GM23338 (cell line): ENCODE measurements around the gene ULK2.

Experiments used
- EZH2 ChIP-seq: fragments of 200-600 bp; sonication (generic); IDR thresholded peaks from one replicate; pipeline ENCODE4 v1.8.0; 2017; ENCODE audit warnings: antibody characterized with exemption, mild to moderate bottlenecking, low read depth; ENCODE audit not compliant: unreplicated experiment
- EZH2phosphoT487 ChIP-seq: fragments of 200-600 bp; sonication (generic); IDR thresholded peaks from one replicate; pipeline ENCODE4 v1.8.1; 2018; ENCODE audit warnings: antibody characterized with exemption; ENCODE audit not compliant: unreplicated experiment
- JUNB ChIP-seq: IDR thresholded peaks from one replicate; pipeline ENCODE4 v1.6.1; 2016; ENCODE audit warnings: antibody characterized with exemption; ENCODE audit not compliant: unreplicated experiment
- NANOG ChIP-seq: IDR thresholded peaks from 2 replicates; pipeline ENCODE4 v1.6.1; 2016; ENCODE audit warnings: antibody characterized with exemption, borderline replicate concordance
- POLR2AphosphoS5 ChIP-seq: IDR thresholded peaks from 2 replicates; pipeline ENCODE4 v1.6.1; 2016; ENCODE audit warnings: antibody characterized with exemption, low read depth
- REST ChIP-seq: IDR thresholded peaks from one replicate; pipeline ENCODE4 v1.6.1; 2018; ENCODE audit warnings: antibody characterized with exemption; ENCODE audit not compliant: unreplicated experiment
- STAT1 ChIP-seq: IDR thresholded peaks from one replicate; pipeline ENCODE4 v1.6.1; 2016; ENCODE audit warnings: antibody characterized with exemption; ENCODE audit not compliant: unreplicated experiment
- TF ChIP-seq, protein P1 (sequence below), 2 experiments: fragments of 200-600 bp in 1 of 2; sonication (generic) in 1 of 2; conservative IDR thresholded peaks; 2 replicates each; pipeline versions ENCODE4 v1.5.1 to v1.6.1; 2016 to 2017; ENCODE audit warnings: antibody characterized with exemption in 2 of 2, low read depth in 2 of 2, mild to moderate bottlenecking in 2 of 2, moderate library complexity in 1 of 2

- TF ChIP-seq, protein P1, sequence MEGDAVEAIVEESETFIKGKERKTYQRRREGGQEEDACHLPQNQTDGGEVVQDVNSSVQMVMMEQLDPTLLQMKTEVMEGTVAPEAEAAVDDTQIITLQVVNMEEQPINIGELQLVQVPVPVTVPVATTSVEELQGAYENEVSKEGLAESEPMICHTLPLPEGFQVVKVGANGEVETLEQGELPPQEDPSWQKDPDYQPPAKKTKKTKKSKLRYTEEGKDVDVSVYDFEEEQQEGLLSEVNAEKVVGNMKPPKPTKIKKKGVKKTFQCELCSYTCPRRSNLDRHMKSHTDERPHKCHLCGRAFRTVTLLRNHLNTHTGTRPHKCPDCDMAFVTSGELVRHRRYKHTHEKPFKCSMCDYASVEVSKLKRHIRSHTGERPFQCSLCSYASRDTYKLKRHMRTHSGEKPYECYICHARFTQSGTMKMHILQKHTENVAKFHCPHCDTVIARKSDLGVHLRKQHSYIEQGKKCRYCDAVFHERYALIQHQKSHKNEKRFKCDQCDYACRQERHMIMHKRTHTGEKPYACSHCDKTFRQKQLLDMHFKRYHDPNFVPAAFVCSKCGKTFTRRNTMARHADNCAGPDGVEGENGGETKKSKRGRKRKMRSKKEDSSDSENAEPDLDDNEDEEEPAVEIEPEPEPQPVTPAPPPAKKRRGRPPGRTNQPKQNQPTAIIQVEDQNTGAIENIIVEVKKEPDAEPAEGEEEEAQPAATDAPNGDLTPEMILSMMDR (conservative IDR thresholded peaks at IDR 0.05; ENCODE audit: low read depth in 2 of 2), result no peak
- TF ChIP-seq EZH2 (no peak), POLR2AphosphoS5 (no peak), NANOG (no peak), EZH2phosphoT487 (no peak), STAT1 (no peak), REST (no peak), JUNB (no peak)
Measured at GRCh38 chr17:19755392-19755791, 112.3 kb downstream of the ULK2 start.
